ENCODE measurements around the gene TMEM229B. TPM values are rescaled to one million over a fixed set of nuclear protein-coding genes. Genes with fewer than 3 reads are reported as not detected.

Gene TMEM229B
- polyA plus RNA-seq, 1 donor from 2014 or later: 4.2 TPM

DNA sequence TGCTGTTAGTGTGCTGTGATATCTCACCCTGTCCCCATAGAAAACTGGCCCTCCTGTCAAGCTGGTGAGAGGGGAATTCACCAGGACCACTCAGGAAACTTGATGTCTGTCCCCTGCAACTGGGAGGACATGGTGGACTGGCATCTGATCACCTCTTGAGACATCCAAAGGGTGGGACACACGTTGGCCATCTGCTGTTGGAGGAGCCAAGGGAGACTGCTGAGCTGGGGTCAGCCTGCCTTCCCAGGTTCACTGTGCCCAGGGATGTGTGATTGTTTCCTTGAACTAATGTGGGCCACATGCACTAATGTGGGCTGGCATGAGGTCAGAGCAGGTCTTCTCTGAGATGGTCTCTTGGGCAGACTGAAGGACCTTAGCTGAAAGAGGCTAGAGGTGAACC lies 16.7 kb upstream of the TMEM229B start:
- Histone ChIP-seq H3K79me2 (replicated peaks; ENCODE audit: insufficient read depth, low read length) (no peaks in the 10 kb centered on the region), H3K36me3 (ENCODE audit: insufficient read depth, low read length) (no peaks in the 10 kb centered on the region), H3K27ac (ENCODE audit: low read length) (no peak overlapping the region), H3K9ac (ENCODE audit: low read length) (no peak overlapping the region), H3F3A (ENCODE audit: insufficient read depth, low read length, poor library complexity, severe bottlenecking) (no peaks in the 10 kb centered on the region), H3K27me3 (ENCODE audit: insufficient read depth, low read depth, low read length) (no peaks in the 10 kb centered on the region), H3K4me2 (ENCODE audit: low read length) (no peak overlapping the region), H2AFZ (ENCODE audit: low read depth, low read length) (no peak overlapping the region), H3K9me2 (ENCODE audit: insufficient read depth, low read length) (no peaks in the 10 kb centered on the region), H4K20me1 (ENCODE audit: insufficient read depth) (no peaks in the 10 kb centered on the region), H3K9me3 (ENCODE audit: low read length) (no peaks in the 10 kb centered on the region), H3K4me3 (ENCODE audit: low read length) (no peak overlapping the region)
- TF ChIP-seq EZH2 (IDR thresholded peaks at IDR 0.05; ENCODE audit: borderline replicate concordance, insufficient read depth, low read length, poor library complexity, severe bottlenecking) (no peak), POLR2AphosphoS5 (IDR thresholded peaks at IDR 0.05) (no peak), MXI1 (conservative IDR thresholded peaks at IDR 0.05; ENCODE audit: poor library complexity, severe bottlenecking) (no peak), RAD21 (conservative IDR thresholded peaks at IDR 0.05) (no peak), EP300 (conservative IDR thresholded peaks at IDR 0.05; ENCODE audit: poor library complexity, severe bottlenecking) (no peak), TAF1 (IDR thresholded peaks at IDR 0.05; ENCODE audit: low read depth) (no peak), SMC3 (conservative IDR thresholded peaks at IDR 0.05; ENCODE audit: poor library complexity) (no peak)
- TF ChIP-seq, protein P1, sequence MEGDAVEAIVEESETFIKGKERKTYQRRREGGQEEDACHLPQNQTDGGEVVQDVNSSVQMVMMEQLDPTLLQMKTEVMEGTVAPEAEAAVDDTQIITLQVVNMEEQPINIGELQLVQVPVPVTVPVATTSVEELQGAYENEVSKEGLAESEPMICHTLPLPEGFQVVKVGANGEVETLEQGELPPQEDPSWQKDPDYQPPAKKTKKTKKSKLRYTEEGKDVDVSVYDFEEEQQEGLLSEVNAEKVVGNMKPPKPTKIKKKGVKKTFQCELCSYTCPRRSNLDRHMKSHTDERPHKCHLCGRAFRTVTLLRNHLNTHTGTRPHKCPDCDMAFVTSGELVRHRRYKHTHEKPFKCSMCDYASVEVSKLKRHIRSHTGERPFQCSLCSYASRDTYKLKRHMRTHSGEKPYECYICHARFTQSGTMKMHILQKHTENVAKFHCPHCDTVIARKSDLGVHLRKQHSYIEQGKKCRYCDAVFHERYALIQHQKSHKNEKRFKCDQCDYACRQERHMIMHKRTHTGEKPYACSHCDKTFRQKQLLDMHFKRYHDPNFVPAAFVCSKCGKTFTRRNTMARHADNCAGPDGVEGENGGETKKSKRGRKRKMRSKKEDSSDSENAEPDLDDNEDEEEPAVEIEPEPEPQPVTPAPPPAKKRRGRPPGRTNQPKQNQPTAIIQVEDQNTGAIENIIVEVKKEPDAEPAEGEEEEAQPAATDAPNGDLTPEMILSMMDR (IDR thresholded peaks at IDR 0.05; ENCODE audit: poor library complexity, severe bottlenecking): no peak
- TF ChIP-seq, protein P2, sequence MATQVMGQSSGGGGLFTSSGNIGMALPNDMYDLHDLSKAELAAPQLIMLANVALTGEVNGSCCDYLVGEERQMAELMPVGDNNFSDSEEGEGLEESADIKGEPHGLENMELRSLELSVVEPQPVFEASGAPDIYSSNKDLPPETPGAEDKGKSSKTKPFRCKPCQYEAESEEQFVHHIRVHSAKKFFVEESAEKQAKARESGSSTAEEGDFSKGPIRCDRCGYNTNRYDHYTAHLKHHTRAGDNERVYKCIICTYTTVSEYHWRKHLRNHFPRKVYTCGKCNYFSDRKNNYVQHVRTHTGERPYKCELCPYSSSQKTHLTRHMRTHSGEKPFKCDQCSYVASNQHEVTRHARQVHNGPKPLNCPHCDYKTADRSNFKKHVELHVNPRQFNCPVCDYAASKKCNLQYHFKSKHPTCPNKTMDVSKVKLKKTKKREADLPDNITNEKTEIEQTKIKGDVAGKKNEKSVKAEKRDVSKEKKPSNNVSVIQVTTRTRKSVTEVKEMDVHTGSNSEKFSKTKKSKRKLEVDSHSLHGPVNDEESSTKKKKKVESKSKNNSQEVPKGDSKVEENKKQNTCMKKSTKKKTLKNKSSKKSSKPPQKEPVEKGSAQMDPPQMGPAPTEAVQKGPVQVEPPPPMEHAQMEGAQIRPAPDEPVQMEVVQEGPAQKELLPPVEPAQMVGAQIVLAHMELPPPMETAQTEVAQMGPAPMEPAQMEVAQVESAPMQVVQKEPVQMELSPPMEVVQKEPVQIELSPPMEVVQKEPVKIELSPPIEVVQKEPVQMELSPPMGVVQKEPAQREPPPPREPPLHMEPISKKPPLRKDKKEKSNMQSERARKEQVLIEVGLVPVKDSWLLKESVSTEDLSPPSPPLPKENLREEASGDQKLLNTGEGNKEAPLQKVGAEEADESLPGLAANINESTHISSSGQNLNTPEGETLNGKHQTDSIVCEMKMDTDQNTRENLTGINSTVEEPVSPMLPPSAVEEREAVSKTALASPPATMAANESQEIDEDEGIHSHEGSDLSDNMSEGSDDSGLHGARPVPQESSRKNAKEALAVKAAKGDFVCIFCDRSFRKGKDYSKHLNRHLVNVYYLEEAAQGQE (IDR thresholded peaks at IDR 0.05; ENCODE audit: borderline replicate concordance): no peak

DNA sequence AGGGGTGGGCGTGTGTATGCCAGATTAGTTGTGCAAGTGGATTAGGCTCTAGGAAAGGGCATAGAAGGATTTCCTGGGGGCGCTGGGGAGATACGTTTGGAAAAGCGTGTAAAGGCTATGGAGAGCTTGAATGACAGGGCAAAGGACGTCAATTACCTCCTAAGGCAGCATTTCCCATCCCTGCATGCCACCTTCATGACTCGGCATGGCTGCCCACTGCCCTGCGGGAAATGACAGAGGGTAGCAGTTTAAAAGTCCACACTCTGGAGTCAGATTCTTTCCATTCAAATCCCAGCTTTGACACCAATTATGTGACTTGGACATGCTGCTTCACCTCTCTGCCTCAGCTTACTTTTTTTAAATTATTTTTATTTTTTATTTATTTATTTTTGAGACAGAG lies 14.8 kb upstream of the TMEM229B start:
- Histone ChIP-seq H3K27ac (ENCODE audit: low read length) (no peak overlapping the region), H3F3A (ENCODE audit: insufficient read depth, low read length, poor library complexity, severe bottlenecking) (no peaks in the 10 kb centered on the region), H3K36me3 (ENCODE audit: insufficient read depth, low read length) (no peaks in the 10 kb centered on the region), H4K20me1 (ENCODE audit: insufficient read depth) (no peaks in the 10 kb centered on the region), H3K27me3 (ENCODE audit: insufficient read depth, low read depth, low read length) (no peaks in the 10 kb centered on the region), H3K79me2 (replicated peaks; ENCODE audit: insufficient read depth, low read length) (no peaks in the 10 kb centered on the region), H3K9me3 (ENCODE audit: low read length) (no peaks in the 10 kb centered on the region), H3K4me2 (ENCODE audit: low read length) (no peak overlapping the region), H2AFZ (ENCODE audit: low read depth, low read length) (no peak overlapping the region), H3K9me2 (ENCODE audit: insufficient read depth, low read length) (no peaks in the 10 kb centered on the region), H3K4me3 (ENCODE audit: low read length) (no peak overlapping the region), H3K9ac (ENCODE audit: low read length) (no peak overlapping the region)
- TF ChIP-seq RAD21 (conservative IDR thresholded peaks at IDR 0.05) (no peak), EZH2 (IDR thresholded peaks at IDR 0.05; ENCODE audit: borderline replicate concordance, insufficient read depth, low read length, poor library complexity, severe bottlenecking) (no peak), EP300 (conservative IDR thresholded peaks at IDR 0.05; ENCODE audit: poor library complexity, severe bottlenecking) (no peak), SMC3 (conservative IDR thresholded peaks at IDR 0.05; ENCODE audit: poor library complexity) (no peak), TAF1 (IDR thresholded peaks at IDR 0.05; ENCODE audit: low read depth) (no peak), POLR2AphosphoS5 (IDR thresholded peaks at IDR 0.05) (no peak), MXI1 (conservative IDR thresholded peaks at IDR 0.05; ENCODE audit: poor library complexity, severe bottlenecking) (no peak)
- TF ChIP-seq, protein P1 (IDR thresholded peaks at IDR 0.05; ENCODE audit: poor library complexity, severe bottlenecking): no peak
- TF ChIP-seq, protein P2 (IDR thresholded peaks at IDR 0.05; ENCODE audit: borderline replicate concordance): no peak

Measured in neural cell (in vitro differentiated cells).